ENCODE data around the gene PPARA.
"Not testable (repeated sequence)": the region's sequence is repeated elsewhere in the genome, so short reads cannot be mapped to it uniquely, and the experiment has no call there.

Gene PPARA

DNA sequence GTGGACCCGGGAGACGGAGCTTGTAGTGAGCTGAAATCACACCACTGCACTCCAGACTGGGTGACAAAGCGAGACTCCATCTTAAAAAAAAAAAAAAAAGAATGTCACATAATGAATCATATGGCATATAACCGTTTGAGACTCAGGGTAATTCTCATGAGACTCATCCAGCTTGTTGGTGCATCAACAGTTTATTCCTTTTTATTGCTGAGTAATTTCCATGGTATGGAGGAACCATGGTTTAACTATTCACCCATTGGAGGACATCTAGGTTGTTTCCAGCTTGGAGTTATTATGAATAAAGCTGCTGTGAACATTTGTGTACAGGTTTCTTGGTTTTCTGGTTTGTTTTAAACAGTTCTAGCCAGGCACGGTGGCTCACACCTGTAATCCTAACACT, 25.3 kb downstream of the PPARA start:
- DNase-seq (ENCODE audit: low spot score) = peak; percentile 68

DNA sequence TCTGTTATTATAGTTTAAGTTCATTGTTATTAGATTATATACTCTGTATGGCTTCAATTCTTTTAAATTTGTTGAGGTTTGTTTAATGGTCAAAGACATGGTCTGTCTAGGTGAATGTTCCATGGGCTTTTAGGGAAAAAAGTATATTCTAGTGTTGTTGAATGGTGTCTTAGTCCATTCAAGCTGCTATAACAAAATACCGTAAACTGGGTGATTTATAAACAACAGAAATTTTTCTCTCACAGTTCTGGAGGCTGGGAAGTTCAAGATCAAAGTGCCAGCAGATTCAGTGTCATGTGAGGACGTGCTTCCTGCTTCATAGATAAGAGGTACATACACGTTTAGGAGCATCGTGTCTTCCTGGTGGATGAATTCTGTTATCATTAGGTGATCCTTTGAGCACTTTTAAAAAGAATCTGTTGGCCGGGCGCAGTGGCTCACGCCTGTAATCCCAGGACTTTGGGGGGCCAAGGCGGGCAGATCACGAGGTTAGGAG, 26.2 kb downstream of the PPARA start:
- no peak for DNase-seq (ENCODE audit: low spot score)

DNA sequence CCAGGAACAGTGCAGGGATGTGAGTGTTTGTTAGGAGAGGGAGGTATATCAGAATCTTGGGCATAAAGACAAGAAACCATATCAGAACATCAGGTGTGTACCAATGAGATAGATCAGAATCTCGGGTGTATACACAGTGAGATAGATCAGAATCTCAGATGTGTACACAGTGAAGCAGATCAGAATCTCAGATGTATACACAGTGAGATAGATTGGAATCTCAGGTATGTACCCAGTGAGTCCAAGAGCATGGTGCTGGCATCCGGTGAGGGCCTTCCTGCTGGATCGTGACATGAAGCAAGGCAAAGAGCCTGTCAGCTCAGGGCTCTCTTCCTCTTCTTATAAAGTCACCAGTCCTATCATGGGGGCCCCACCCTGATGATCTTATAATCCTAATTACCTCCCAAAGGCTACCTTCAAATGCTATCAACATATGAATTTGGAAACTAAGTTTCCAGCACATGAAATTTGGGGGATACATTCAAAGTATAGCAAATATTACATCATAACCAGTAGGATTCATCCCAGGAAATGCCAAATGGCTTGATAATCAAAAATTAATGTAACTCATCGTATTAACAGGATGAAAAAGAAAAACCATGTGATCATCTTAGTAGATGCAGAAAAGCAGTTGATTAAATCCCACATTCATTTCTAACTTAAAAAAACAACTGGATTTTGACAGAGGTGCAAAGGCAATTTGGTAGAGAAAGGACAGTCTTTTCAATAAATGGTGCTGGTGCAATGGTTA, 28.6 kb downstream of the PPARA start:
- no peak for DNase-seq (ENCODE audit: low spot score)

DNA sequence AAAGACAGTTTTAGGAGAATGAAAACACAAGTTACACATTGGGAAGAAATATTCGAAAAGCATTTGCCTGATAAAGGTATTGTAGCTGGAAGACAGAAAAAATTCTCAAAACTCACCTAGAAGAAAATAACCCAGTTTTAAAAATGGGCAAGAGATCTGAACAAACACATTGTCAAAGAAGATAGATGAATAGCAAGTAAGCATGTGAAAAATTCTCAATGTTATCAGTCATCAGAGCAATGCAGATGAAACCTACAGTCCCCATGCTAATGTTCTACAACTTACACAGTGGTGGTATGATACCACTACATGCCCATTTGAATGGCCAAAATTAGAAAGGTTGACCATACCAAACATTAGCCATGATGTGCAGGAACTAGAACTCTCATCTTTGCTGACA, 29.4 kb downstream of the PPARA start:
- DNase-seq (ENCODE audit: low spot score) = no peak

GRCh38 chr22:46180370-46181137, 30.2 kb downstream of the PPARA start:
- no peak for DNase-seq (ENCODE audit: low spot score)

DNA sequence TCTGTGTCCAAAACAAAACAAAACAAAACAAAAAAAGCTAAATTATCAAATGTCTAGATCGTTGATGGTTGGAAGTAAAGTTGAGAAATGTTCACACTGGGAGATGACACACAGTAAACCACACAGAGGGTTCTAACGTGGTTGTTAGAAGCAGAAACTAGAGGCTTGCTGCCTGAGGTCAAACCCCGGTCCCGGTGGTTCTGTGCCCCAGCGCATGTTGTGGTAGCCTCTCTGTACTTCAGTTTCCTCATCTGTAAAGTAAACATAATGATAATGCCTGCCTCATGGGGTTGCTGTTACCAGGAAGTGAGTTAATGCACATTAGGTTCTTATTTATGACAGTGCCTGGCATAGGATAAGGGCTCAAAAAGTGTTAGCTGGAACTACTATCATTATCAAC, 33.4 kb downstream of the PPARA start:
- DNase-seq (ENCODE audit: low spot score) = no peak

DNA sequence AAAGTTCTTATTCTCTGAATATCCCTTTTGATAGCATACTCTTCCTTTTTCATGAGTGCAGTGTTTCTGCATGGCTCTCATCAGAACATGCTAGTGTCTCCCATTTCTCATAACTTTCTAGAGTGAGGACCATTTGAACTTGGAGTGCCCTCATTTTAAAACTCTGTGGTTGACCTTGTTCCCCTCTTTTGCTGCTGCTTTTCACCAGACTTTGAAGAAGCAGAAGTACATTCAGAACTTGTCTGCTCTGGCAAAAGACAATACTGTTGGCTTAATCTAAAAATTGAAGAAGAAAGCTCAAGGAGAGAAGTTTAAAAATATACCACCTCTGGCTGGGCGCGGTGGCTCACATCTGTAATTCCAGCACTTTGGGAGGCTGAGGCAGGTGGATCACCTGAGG, 35.0 kb downstream of the PPARA start:
- DNase-seq (ENCODE audit: low spot score) = no peak

DNA sequence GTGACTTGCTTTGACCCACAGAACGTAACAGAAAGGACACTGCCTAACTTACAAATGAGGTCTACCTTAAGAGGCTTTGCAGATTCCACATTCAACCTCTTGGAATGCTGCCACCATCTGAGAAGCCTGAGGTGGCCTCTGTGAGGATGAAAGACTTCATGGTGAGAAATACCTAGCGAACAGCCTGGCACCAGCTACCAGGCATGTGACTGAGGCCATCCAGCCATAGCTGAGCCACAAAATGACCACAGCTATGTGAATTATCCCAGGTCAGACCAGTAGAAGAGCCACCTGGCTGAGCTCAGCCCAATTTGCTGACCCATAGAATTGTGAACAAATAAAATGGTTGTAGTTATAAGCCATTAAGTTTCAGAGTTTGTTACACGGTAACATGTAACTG, 37.5 kb downstream of the PPARA start:
- no peak for DNase-seq (ENCODE audit: low spot score)

- no peak for DNase-seq (ENCODE audit: low spot score)
Observed at GRCh38 chr22:46192210-46192993, 42.1 kb downstream of the PPARA start.

- DNase-seq (ENCODE audit: low spot score) = no peak
Observed at GRCh38 chr22:46193898-46194310, 43.6 kb downstream of the PPARA start.

DNA sequence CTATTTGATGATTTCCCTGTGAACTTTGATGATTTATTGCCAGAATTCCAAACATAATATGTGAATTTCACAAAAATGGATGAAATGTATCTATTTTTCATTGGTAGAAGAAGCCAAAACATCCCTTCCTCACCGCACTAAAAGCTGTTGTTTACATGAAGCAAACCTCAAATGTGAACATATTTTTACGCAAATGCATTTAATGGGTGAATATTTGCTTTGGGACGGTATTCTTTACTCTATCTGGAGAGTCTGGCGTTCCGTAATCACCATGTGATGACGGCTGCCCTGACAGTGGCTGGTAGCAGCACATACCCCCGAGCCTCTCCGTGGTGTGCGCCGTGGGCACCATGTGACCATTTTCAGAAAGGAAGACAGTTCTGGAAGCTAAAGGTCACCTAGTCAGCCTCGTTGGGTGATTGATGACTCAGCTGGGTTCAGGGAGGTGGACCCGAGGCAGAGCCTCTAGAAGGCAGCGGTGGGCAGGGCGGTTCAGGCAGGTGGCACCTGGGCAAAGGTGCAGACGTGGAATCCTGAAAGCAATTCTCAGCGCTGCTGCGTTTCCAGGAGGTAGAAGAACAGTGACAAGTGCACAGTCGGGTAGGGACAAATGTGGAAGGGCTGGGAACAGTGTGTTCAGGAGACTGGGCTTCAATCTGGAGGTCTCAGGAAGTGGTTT, 45.3 kb downstream of the PPARA start:
- no peak for DNase-seq (ENCODE audit: low spot score)

DNA sequence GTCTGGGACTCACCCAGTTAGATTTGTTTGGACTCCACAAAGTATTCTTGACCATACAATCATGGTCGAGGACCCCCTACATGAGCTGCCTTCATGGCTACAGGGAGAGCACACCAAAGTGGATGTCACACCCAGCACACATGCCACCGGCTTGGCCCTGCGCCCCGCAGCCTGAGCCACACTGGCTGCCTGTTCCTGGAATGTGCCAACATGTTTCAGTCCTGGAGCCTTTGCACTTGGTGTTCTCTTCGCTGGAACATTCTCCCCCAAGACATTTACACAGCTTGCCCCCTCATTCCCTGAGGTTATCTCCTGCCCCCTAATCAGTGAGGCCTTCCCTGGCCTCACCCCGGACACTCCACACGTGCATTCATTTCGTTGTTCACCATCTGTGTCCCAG, 46.0 kb downstream of the PPARA start:
- no peak for DNase-seq (ENCODE audit: low spot score)

DNA sequence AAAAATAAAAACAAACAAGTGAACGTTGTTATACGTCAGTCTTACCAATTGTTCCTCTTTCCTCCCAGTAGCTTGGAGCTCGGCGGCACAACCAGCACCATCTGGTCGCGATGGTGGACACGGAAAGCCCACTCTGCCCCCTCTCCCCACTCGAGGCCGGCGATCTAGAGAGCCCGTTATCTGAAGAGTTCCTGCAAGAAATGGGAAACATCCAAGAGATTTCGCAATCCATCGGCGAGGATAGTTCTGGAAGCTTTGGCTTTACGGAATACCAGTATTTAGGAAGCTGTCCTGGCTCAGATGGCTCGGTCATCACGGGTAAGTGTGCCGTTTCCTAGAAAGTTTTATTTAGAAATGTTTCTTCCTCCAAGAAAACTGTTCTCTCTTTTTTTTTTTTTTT, 47.9 kb downstream of the PPARA start:
- no peak for DNase-seq (ENCODE audit: low spot score)

DNA sequence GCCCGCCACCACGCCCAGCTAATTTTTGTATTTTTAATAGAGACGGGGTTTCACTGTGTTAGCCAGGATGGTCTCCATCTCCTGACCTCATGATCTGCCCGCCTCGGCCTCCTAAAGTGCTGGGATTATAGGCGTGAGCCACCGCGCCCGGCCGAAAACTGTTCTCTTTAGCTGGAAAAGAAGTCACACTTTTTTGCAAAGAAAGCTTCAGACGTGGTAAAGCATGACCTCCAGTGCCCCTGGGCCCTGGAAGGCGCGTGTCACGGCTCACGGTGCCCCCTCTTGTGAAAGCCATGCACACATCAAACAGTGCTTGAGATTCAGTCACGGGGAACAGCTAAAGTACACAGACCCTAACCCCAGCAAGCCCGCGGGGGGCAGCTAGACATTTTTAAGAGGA, 48.5 kb downstream of the PPARA start:
- DNase-seq (ENCODE audit: low spot score) = not testable (repeated sequence)

GRCh38 chr22:46201059-46201757, 50.9 kb downstream of the PPARA start:
- no peak for DNase-seq (ENCODE audit: low spot score)

DNA sequence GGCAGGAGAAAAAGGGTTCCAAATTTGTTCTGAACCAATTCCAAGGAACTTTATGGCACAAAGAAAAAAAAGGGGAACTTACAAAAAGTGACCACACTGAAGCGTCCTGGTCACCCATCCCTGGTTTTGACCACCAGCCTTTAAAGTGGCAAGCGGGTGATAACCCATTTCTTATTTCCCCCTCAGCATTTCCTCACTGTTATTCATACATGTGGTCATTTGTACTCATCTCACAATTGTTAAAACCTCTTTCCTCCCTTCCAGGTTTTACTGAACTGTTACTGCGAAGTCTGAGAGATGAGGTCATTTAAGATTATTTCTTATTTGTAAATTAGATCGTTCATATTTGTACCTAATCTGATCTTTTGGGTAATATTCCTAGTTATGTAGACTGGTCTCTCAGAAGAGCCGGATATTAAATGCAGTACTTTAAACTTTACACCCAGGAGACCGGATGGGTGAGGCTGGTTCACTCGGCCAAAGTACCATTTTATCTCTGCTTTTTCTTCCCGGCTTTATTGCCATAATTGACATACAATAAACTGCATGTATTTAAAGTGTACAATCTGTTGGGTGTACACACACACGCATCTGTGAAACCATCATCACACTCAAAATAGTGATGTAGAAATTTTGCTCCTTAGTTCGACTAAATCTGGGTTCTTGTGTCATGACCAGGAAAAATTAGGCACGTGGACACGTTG, 52.7 kb downstream of the PPARA start:
- no peak for DNase-seq (ENCODE audit: low spot score)

DNA sequence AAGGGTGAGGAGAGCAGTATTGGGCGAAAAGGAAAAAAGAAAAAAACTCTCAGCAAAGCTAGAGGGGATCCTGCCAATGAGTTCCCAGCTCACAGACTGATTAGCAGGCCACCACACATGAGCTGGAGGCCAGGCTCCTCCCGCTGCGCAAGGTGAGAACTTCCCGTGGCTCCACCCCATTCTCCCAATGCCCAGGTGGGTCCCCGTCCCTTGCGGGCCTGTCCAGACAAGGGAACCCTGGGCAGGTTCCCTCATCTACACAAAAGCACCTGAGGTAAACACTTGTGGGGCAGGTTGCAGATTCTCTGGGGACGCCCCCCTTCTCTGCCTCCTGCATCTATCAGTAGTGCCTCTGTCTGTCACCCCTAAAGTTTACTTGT, 53.3 kb downstream of the PPARA start:
- no peak for DNase-seq (ENCODE audit: low spot score)

DNA sequence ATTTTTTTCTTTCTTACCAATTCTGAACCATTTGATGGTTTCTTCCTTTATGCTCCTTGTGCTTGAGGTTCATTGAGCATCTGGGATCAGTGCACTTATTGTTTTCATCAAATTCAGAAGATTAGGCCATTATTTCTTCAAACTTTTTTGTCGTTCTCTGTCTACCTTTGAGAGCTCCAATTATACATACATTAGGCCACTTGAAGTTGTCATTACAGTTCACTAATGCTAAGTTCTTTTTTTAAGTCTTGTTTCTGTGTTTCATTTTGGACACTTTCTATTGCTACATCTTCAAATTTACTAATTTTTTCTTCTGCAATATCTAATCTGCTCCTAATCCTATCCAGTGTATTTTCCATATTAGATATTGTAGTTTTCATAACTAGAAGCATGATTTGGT, 58.9 kb downstream of the PPARA start:
- no peak for DNase-seq (ENCODE audit: low spot score)

- DNase-seq (ENCODE audit: low spot score) = no peak
Observed at GRCh38 chr22:46212195-46212594, 61.9 kb downstream of the PPARA start.

DNA sequence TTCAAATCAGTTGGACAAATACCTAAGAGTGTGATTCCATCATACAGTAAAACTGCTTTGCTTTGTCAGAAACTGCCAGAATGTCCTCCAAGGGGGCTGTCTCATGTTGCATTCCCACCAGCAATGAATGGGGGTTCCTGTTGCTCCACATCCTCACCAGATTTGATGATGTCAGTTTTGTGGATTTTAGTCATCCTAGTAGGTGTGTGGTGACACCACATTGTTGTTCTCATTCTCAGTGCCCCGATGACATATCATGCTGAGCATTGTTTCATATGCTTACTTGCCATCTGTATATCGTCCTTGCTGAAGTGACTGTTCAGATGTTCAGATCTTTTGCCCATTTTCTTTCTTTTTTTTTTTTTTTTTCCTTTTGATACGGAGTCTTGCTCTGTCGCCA, 62.7 kb downstream of the PPARA start:
- no peak for DNase-seq (ENCODE audit: low spot score)

- no peak for DNase-seq (ENCODE audit: low spot score)
Observed at GRCh38 chr22:46214149-46214548, 63.8 kb downstream of the PPARA start.

Data from GM03348 (cell line).